GM18870 (cell line): ENCODE data around the gene CDKN2C.
A peak's percentile ranks its signal among the peaks of the same experiment; 100 is the strongest.
"Not testable (repeated sequence)": the region's sequence is repeated elsewhere in the genome, so short reads cannot be mapped to it uniquely, and the experiment has no call there.

ENCODE experiments used
- ATAC-seq: cut with Tn5 transposase; IDR thresholded peaks from one replicate; pipeline ENCODE4 v1.9.1; 2021; ENCODE audit warnings: moderate library complexity; ENCODE audit not compliant: unreplicated experiment

Gene CDKN2C

GRCh38 chr1:50969611-50970508 is at the start of gene CDKN2C:
Gene CDKN2C, plus strand, starts transcription at chr1:50970245. Its CDS starts 124 bp downstream, at chr1:50970369.
- ATAC-seq = peak; percentile 35

GRCh38 chr1:50920409-50920808 is 49.6 kb upstream of the CDKN2C start:
- ATAC-seq = no peak

- no peak for ATAC-seq
Observed at GRCh38 chr1:50921029-50921428, 49.0 kb upstream of the CDKN2C start.

GRCh38 chr1:50923564-50923963 is 46.5 kb upstream of the CDKN2C start:
- ATAC-seq = no peak

GRCh38 chr1:50929376-50929958 is 40.6 kb upstream of the CDKN2C start:
- no peak for ATAC-seq

- ATAC-seq = peak; percentile 71
Observed at GRCh38 chr1:50930193-50930592, 39.9 kb upstream of the CDKN2C start.

- ATAC-seq = no peak
Observed at GRCh38 chr1:50930965-50931737, 38.9 kb upstream of the CDKN2C start.

- not testable (repeated sequence) for ATAC-seq
Observed at GRCh38 chr1:50932043-50932442, 38.0 kb upstream of the CDKN2C start.

- ATAC-seq = not testable (repeated sequence)
Observed at GRCh38 chr1:50933770-50934169, 36.3 kb upstream of the CDKN2C start.

GRCh38 chr1:50934838-50935237 is 35.2 kb upstream of the CDKN2C start:
- no peak for ATAC-seq

GRCh38 chr1:50935276-50935675 is 34.8 kb upstream of the CDKN2C start:
- not testable (repeated sequence) for ATAC-seq

GRCh38 chr1:50936321-50936720 is 33.7 kb upstream of the CDKN2C start:
- ATAC-seq = no peak

GRCh38 chr1:50940291-50940690 is 29.8 kb upstream of the CDKN2C start:
- no peak for ATAC-seq

- no peak for ATAC-seq
Observed at GRCh38 chr1:50942334-50942733, 27.7 kb upstream of the CDKN2C start.

- no peak for ATAC-seq
Observed at GRCh38 chr1:50949286-50949982, 20.6 kb upstream of the CDKN2C start.

GRCh38 chr1:50950396-50950795 is 19.6 kb upstream of the CDKN2C start:
- no peak for ATAC-seq

- not testable (repeated sequence) for ATAC-seq
Observed at GRCh38 chr1:50952566-50952965, 17.5 kb upstream of the CDKN2C start.

- ATAC-seq = no peak
Observed at GRCh38 chr1:50955116-50955515, 14.9 kb upstream of the CDKN2C start.

GRCh38 chr1:50959303-50959912 is 10.6 kb upstream of the CDKN2C start:
- peak; percentile 5 for ATAC-seq
